NCI-H1417 treated with DMSO at 0.1 percent for 48 hours (cell line): ENCODE data around the gene CHFR.
"Not testable (repeated sequence)": the region's sequence is repeated elsewhere in the genome, so short reads cannot be mapped to it uniquely, and the experiment has no call there.

Experiments used
- DNase-seq: peaks from one replicate; lab custom pipeline; 2025; lab: John Stamatoyannopoulos, UW

CHFR gene

GRCh38 chr12:132874175-132874574, 13.2 kb downstream of the CHFR start:
- no peak for DNase-seq

GRCh38 chr12:132873724-132874123, 13.7 kb downstream of the CHFR start:
- no peak for DNase-seq

- no peak for DNase-seq
Measured at GRCh38 chr12:132872975-132873421, 14.4 kb downstream of the CHFR start.

- DNase-seq: no peak
Measured at GRCh38 chr12:132872073-132872855, 15.1 kb downstream of the CHFR start.

- DNase-seq: no peak
Measured at GRCh38 chr12:132869551-132869950, 17.9 kb downstream of the CHFR start.

GRCh38 chr12:132866251-132866828, 21.1 kb downstream of the CHFR start:
- DNase-seq: no peak

GRCh38 chr12:132861558-132861957, 25.8 kb downstream of the CHFR start:
- no peak for DNase-seq

- DNase-seq: no peak
Measured at GRCh38 chr12:132858718-132859266, 28.6 kb downstream of the CHFR start.

GRCh38 chr12:132857019-132857418, 30.4 kb downstream of the CHFR start:
- DNase-seq: not testable (repeated sequence)

GRCh38 chr12:132856581-132856980, 30.8 kb downstream of the CHFR start:
- no peak for DNase-seq

GRCh38 chr12:132855211-132855610, 32.2 kb downstream of the CHFR start:
- not testable (repeated sequence) for DNase-seq

- no peak for DNase-seq
Measured at GRCh38 chr12:132853285-132854092, 33.9 kb downstream of the CHFR start.

GRCh38 chr12:132852496-132852895, 34.9 kb downstream of the CHFR start:
- no peak for DNase-seq

GRCh38 chr12:132851465-132851864, 35.9 kb downstream of the CHFR start:
- no peak for DNase-seq

- no peak for DNase-seq
Measured at GRCh38 chr12:132850291-132850690, 37.1 kb downstream of the CHFR start.

GRCh38 chr12:132848521-132848920, 38.9 kb downstream of the CHFR start:
- no peak for DNase-seq

- no peak for DNase-seq
Measured at GRCh38 chr12:132847363-132848356, 39.7 kb downstream of the CHFR start.

- not testable (repeated sequence) for DNase-seq
Measured at GRCh38 chr12:132844681-132845080, 42.7 kb downstream of the CHFR start.

GRCh38 chr12:132842449-132843045, 44.9 kb downstream of the CHFR start:
- DNase-seq: no peak

- no peak for DNase-seq
Measured at GRCh38 chr12:132841151-132841550, 46.3 kb downstream of the CHFR start.

- no peak for DNase-seq
Measured at GRCh38 chr12:132840536-132840935, 46.9 kb downstream of the CHFR start.
